Liver (tissue), 9 donors: ENCODE results near the gene MEF2A. TPM values are rescaled to one million over a fixed set of nuclear protein-coding genes. Genes with fewer than 3 reads are reported as not detected.

ENCODE experiments used
- DNase-seq: peaks from one replicate; pipeline ENCODE4 v3.0.0-alpha.2; 2017; ENCODE audit warnings: low spot score
- H3K27ac ChIP-seq, 2 donors: one replicate each; pipeline ENCODE4 v1.7.0; 2013; ENCODE audit warnings: inconsistent platforms in 2 of 2, low read length in 2 of 2, control low read depth in 1 of 2, low read depth in 1 of 2, mild to moderate bottlenecking in 1 of 2
- H3K27me3 ChIP-seq, 4 donors: one replicate each; pipeline versions ENCODE4 v1.6.1 to v1.7.0; 2013; ENCODE audit warnings: low read length in 3 of 4, inconsistent platforms in 1 of 4, mild to moderate bottlenecking in 1 of 4, moderate library complexity in 1 of 4; ENCODE audit not compliant: control insufficient read depth in 4 of 4, insufficient read depth in 4 of 4
- H3K36me3 ChIP-seq, 4 donors: one replicate each; pipeline versions ENCODE4 v1.6.1 to v1.7.0; 2013; ENCODE audit warnings: low read length in 3 of 4, mild to moderate bottlenecking in 3 of 4, low read depth in 1 of 4, moderate library complexity in 1 of 4; ENCODE audit not compliant: control insufficient read depth in 4 of 4, insufficient read depth in 3 of 4
- H3K4me1 ChIP-seq, 4 donors: one replicate each; pipeline versions ENCODE4 v1.6.1 to v1.7.0; 2013; ENCODE audit warnings: low read length in 3 of 4, mild to moderate bottlenecking in 3 of 4, moderate library complexity in 1 of 4; ENCODE audit not compliant: control insufficient read depth in 4 of 4, insufficient read depth in 4 of 4
- H3K4me3 ChIP-seq, 3 donors: one replicate each; pipeline versions ENCODE4 v1.6.1 to v1.7.0; 2013; ENCODE audit warnings: low read length in 3 of 3, control low read depth in 1 of 3, low read depth in 1 of 3, mild to moderate bottlenecking in 1 of 3
- H3K9ac ChIP-seq, 2 donors: one replicate each; pipeline ENCODE4 v1.7.0; 2013; ENCODE audit warnings: low read length in 2 of 2, mild to moderate bottlenecking in 2 of 2, moderate library complexity in 2 of 2, control low read depth in 1 of 2, low read depth in 1 of 2
- H3K9me3 ChIP-seq, 4 donors: one replicate each; pipeline versions ENCODE4 v1.6.1 to v1.7.0; 2013; ENCODE audit warnings: low read length in 3 of 4; ENCODE audit not compliant: control insufficient read depth in 4 of 4
- FOXA1 ChIP-seq: IDR thresholded peaks from 2 replicates; pipeline ENCODE4 v1.6.1; 2016; ENCODE audit warnings: antibody characterized with exemption
- FOXA2 ChIP-seq: IDR thresholded peaks from 2 replicates; pipeline ENCODE4 v1.6.1; 2016; ENCODE audit warnings: antibody characterized with exemption
- GABPA ChIP-seq, 2 donors: IDR thresholded peaks in 1 of 2; conservative IDR thresholded peaks in 1 of 2; 2 replicates each; pipeline ENCODE4 v1.6.1; 2016; ENCODE audit warnings: antibody characterized with exemption in 2 of 2, mild to moderate bottlenecking in 1 of 2, moderate library complexity in 1 of 2
- HNF4A ChIP-seq, 2 donors: conservative IDR thresholded peaks; 2 replicates each; pipeline ENCODE4 v1.6.1; 2016; ENCODE audit warnings: antibody characterized with exemption in 2 of 2, mild to moderate bottlenecking in 2 of 2
- HNF4G ChIP-seq: IDR thresholded peaks from 2 replicates; pipeline ENCODE4 v1.6.1; 2016; ENCODE audit warnings: antibody characterized with exemption
- JUND ChIP-seq, 2 donors: IDR thresholded peaks; 2 replicates each; pipeline ENCODE4 v1.6.1; 2016; ENCODE audit warnings: antibody characterized with exemption in 2 of 2
- MAX ChIP-seq: IDR thresholded peaks from 2 replicates; pipeline ENCODE4 v1.6.1; 2016; ENCODE audit warnings: antibody characterized with exemption
- NR2F2 ChIP-seq: IDR thresholded peaks from 2 replicates; pipeline ENCODE4 v1.6.1; 2016; ENCODE audit warnings: antibody characterized with exemption
- RAD21 ChIP-seq, 2 donors: IDR thresholded peaks; 2 replicates each; pipeline ENCODE4 v1.6.1; 2016; ENCODE audit warnings: antibody characterized with exemption in 2 of 2, mild to moderate bottlenecking in 2 of 2
- RXRA ChIP-seq, 2 donors: IDR thresholded peaks; 2 replicates each; pipeline ENCODE4 v1.6.1; 2017 to 2018; ENCODE audit warnings: antibody characterized with exemption in 2 of 2, mild to moderate bottlenecking in 1 of 2
- SP1 ChIP-seq: IDR thresholded peaks from 2 replicates; pipeline ENCODE4 v1.6.1; 2018; ENCODE audit warnings: antibody characterized with exemption, mild to moderate bottlenecking
- TAF1 ChIP-seq: conservative IDR thresholded peaks from 2 replicates; pipeline ENCODE4 v1.6.1; 2016; ENCODE audit warnings: antibody characterized with exemption, mild to moderate bottlenecking
- YY1 ChIP-seq: IDR thresholded peaks from 2 replicates; pipeline ENCODE4 v1.6.1; 2016; ENCODE audit warnings: antibody characterized with exemption, mild to moderate bottlenecking
- WGBS: extraction: QIAGEN DNeasy Blood & Tissue Kit; methylation state at CpG from one replicate; pipeline ENCODE4 v1.1.7; 2013; 5-methylcytosine and 5-hydroxymethylcytosine counted together
- polyA plus RNA-seq, 2 donors: library from polyadenylated mRNA; stranded (reverse) in 1 of 2; unstranded in 1 of 2; fragments of 200-250 nt in 1 of 2; fragments of >200 nt in 1 of 2; fragmentation: Nextera tagmentation in 1 of 2; extraction: Ambion mirVana in 1 of 2; gene quantifications; one replicate each; pipeline versions ENCODE4 v1.2.1 to v1.2.3, GENCODE V29; 2013 to 2015
- total RNA-seq, 2 donors: library from RNA; depleted of rRNA; stranded (reverse); fragments of >200 nt; gene quantifications; one replicate each; pipeline ENCODE4 v1.2.3, GENCODE V29; 2014
- TF ChIP-seq, protein P1 (sequence below): IDR thresholded peaks from 2 replicates; pipeline ENCODE4 v1.6.1; 2016; ENCODE audit warnings: antibody characterized with exemption
- TF ChIP-seq, protein P2 (sequence below): IDR thresholded peaks from 2 replicates; pipeline ENCODE4 v1.6.1; 2016; ENCODE audit warnings: antibody characterized with exemption, mild to moderate bottlenecking
- TF ChIP-seq, protein P3 (sequence below): fragments of 150-350 bp; IDR thresholded peaks from 2 replicates; pipeline ENCODE4 v1.5.1; 2017; ENCODE audit warnings: improper control_type of control experiment, low read depth, low read length; ENCODE audit not compliant: missing input control
- donor health status: healthy.
- donor health status: healthy.
- donor health status: healthy.
- donor health status: healthy.
- donor health status: healthy.

MEF2A gene
- total and polyA plus RNA-seq, 4 donors: 8.5 to 45.9 (median 18.2) TPM

- Histone ChIP-seq H3K4me1 (no peaks in the 10 kb centered on the region), H3K27me3 (no peaks in the 10 kb centered on the region), H3K36me3 (no peaks in the 10 kb centered on the region), H3K9me3 (no peaks in the 10 kb centered on the region), H3K4me3 (no peak overlapping the region), H3K9ac (no peak overlapping the region), H3K27ac (no peak overlapping the region)
- DNase-seq: no peak
- WGBS: 77% methylated on average over 1 of the region's 1 CpG
- TF ChIP-seq FOXA2: no peak
- no peak for TF ChIP-seq RAD21 (IDR thresholded peaks at IDR 0.05)
- no peak for TF ChIP-seq GABPA (IDR thresholded peaks at IDR 0.05 in 1 of 2, conservative IDR thresholded peaks at IDR 0.05 in 1 of 2)
- no peak for TF ChIP-seq NR2F2
- no peak for TF ChIP-seq MAX
Observed at GRCh38 chr15:99538261-99538660, 27.5 kb upstream of the MEF2A start.

GRCh38 chr15:99542828-99543227 is 23.0 kb upstream of the MEF2A start:
- DNase-seq: no peak
- no peaks in the 10 kb centered on the region for H3K36me3 ChIP-seq
- H3K4me3 ChIP-seq: no peak overlapping the region
- H3K9me3 ChIP-seq: no peaks in the 10 kb centered on the region
- no peaks in the 10 kb centered on the region for H3K4me1 ChIP-seq
- H3K27ac ChIP-seq: no peak overlapping the region
- H3K27me3 ChIP-seq: no peaks in the 10 kb centered on the region
- TF ChIP-seq, protein P1, sequence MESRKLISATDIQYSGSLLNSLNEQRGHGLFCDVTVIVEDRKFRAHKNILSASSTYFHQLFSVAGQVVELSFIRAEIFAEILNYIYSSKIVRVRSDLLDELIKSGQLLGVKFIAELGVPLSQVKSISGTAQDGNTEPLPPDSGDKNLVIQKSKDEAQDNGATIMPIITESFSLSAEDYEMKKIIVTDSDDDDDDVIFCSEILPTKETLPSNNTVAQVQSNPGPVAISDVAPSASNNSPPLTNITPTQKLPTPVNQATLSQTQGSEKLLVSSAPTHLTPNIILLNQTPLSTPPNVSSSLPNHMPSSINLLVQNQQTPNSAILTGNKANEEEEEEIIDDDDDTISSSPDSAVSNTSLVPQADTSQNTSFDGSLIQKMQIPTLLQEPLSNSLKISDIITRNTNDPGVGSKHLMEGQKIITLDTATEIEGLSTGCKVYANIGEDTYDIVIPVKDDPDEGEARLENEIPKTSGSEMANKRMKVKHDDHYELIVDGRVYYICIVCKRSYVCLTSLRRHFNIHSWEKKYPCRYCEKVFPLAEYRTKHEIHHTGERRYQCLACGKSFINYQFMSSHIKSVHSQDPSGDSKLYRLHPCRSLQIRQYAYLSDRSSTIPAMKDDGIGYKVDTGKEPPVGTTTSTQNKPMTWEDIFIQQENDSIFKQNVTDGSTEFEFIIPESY: no peak
- TF ChIP-seq GABPA (IDR thresholded peaks at IDR 0.05 in 1 of 2, conservative IDR thresholded peaks at IDR 0.05 in 1 of 2) (no peak), RXRA (IDR thresholded peaks at IDR 0.05) (no peak), SP1 (no peak), FOXA1 (no peak), HNF4G (no peak), YY1 (no peak), HNF4A (conservative IDR thresholded peaks at IDR 0.05) (no peak), JUND (IDR thresholded peaks at IDR 0.05) (no peak), RAD21 (IDR thresholded peaks at IDR 0.05) (no peak), NR2F2 (no peak)
- TF ChIP-seq, protein P2, sequence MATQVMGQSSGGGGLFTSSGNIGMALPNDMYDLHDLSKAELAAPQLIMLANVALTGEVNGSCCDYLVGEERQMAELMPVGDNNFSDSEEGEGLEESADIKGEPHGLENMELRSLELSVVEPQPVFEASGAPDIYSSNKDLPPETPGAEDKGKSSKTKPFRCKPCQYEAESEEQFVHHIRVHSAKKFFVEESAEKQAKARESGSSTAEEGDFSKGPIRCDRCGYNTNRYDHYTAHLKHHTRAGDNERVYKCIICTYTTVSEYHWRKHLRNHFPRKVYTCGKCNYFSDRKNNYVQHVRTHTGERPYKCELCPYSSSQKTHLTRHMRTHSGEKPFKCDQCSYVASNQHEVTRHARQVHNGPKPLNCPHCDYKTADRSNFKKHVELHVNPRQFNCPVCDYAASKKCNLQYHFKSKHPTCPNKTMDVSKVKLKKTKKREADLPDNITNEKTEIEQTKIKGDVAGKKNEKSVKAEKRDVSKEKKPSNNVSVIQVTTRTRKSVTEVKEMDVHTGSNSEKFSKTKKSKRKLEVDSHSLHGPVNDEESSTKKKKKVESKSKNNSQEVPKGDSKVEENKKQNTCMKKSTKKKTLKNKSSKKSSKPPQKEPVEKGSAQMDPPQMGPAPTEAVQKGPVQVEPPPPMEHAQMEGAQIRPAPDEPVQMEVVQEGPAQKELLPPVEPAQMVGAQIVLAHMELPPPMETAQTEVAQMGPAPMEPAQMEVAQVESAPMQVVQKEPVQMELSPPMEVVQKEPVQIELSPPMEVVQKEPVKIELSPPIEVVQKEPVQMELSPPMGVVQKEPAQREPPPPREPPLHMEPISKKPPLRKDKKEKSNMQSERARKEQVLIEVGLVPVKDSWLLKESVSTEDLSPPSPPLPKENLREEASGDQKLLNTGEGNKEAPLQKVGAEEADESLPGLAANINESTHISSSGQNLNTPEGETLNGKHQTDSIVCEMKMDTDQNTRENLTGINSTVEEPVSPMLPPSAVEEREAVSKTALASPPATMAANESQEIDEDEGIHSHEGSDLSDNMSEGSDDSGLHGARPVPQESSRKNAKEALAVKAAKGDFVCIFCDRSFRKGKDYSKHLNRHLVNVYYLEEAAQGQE: no peak
- no peak overlapping the region for H3K9ac ChIP-seq

DNA sequence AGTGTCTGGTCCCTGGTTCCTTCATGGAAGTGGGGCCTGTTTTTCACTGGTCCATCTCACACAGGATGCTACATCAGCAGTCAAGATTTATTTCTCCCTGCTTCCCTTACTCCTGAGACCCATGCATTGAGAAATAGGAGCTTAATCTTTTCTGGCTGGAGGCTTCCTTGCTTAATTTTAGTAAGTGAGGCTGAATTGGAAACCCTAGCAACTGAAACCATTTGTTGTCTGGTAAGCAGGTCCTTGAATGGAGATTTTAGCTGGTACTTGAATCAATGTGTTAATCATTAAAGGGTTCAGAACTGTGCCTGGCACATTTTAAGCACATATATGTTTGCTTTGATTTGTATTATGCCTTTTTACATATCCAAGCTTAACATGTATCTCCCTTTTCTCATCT is 20.2 kb upstream of the MEF2A start:
- DNase-seq: no peak
- Histone ChIP-seq H3K9me3 (no peaks in the 10 kb centered on the region), H3K4me3 (no peak overlapping the region), H3K36me3 (no peaks in the 10 kb centered on the region), H3K9ac (no peak overlapping the region), H3K27me3 (no peaks in the 10 kb centered on the region), H3K4me1 (no peaks in the 10 kb centered on the region), H3K27ac (no peak overlapping the region)
- TF ChIP-seq FOXA1 (no peak), HNF4A (conservative IDR thresholded peaks at IDR 0.05) (no peak), MAX (no peak), TAF1 (no peak), GABPA (IDR thresholded peaks at IDR 0.05 in 1 of 2, conservative IDR thresholded peaks at IDR 0.05 in 1 of 2) (no peak)
- TF ChIP-seq, protein P3, sequence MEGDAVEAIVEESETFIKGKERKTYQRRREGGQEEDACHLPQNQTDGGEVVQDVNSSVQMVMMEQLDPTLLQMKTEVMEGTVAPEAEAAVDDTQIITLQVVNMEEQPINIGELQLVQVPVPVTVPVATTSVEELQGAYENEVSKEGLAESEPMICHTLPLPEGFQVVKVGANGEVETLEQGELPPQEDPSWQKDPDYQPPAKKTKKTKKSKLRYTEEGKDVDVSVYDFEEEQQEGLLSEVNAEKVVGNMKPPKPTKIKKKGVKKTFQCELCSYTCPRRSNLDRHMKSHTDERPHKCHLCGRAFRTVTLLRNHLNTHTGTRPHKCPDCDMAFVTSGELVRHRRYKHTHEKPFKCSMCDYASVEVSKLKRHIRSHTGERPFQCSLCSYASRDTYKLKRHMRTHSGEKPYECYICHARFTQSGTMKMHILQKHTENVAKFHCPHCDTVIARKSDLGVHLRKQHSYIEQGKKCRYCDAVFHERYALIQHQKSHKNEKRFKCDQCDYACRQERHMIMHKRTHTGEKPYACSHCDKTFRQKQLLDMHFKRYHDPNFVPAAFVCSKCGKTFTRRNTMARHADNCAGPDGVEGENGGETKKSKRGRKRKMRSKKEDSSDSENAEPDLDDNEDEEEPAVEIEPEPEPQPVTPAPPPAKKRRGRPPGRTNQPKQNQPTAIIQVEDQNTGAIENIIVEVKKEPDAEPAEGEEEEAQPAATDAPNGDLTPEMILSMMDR: no peak
- TF ChIP-seq, protein P2: no peak
